ENCODE results near the gene HSPB3.

- TF ChIP-seq CTCF (conservative IDR thresholded peaks at IDR 0.05; ENCODE audit: low read depth, low read length) (no peak), EZH2 (IDR thresholded peaks at IDR 0.05; ENCODE audit: low read length, unreplicated experiment) (no peak)
Measured at GRCh38 chr5:54453046-54453445, 2.5 kb upstream of the HSPB3 start.
